Esophagus (tissue), 2 donors: ENCODE results near the gene CRYL1. TPM values are rescaled to one million over a fixed set of nuclear protein-coding genes. Genes with fewer than 3 reads are reported as not detected.
A peak's percentile ranks its signal among the peaks of the same experiment; 100 is the strongest.

ENCODE experiments used
- H3K27ac ChIP-seq, 2 donors: one replicate each; pipeline ENCODE4 v1.5.1; 2013; ENCODE audit warnings: low read depth in 2 of 2, mild to moderate bottlenecking in 2 of 2, inconsistent platforms in 1 of 2, low read length in 1 of 2, moderate library complexity in 1 of 2
- H3K27me3 ChIP-seq, 2 donors: one replicate each; pipeline ENCODE4 v1.6.1; 2013; ENCODE audit warnings: low read length in 2 of 2, control low read depth in 1 of 2, mild to moderate bottlenecking in 1 of 2; ENCODE audit not compliant: insufficient read depth in 2 of 2, control insufficient read depth in 1 of 2
- H3K36me3 ChIP-seq, 2 donors: one replicate each; pipeline ENCODE4 v1.6.1; 2013; ENCODE audit warnings: low read length in 1 of 2; ENCODE audit not compliant: control insufficient read depth in 2 of 2, insufficient read depth in 2 of 2
- H3K4me1 ChIP-seq, 2 donors: one replicate each; pipeline ENCODE4 v1.6.1; 2013; ENCODE audit warnings: low read length in 1 of 2; ENCODE audit not compliant: control insufficient read depth in 2 of 2, insufficient read depth in 2 of 2
- H3K4me3 ChIP-seq, 2 donors: one replicate each; pipeline ENCODE4 v1.5.1; 2013; ENCODE audit warnings: low read length in 2 of 2, mild to moderate bottlenecking in 2 of 2, low read depth in 1 of 2, moderate library complexity in 1 of 2
- H3K9me3 ChIP-seq, 2 donors: one replicate each; pipeline ENCODE4 v1.6.1; 2013; ENCODE audit warnings: mild to moderate bottlenecking in 2 of 2, low read depth in 1 of 2, low read length in 1 of 2, moderate library complexity in 1 of 2; ENCODE audit not compliant: control insufficient read depth in 2 of 2, insufficient read depth in 1 of 2
- WGBS, 2 donors: extraction: QIAGEN DNeasy Blood & Tissue Kit; methylation state at CpG; one replicate each; pipeline ENCODE4 v1.1.7; 2013; 5-methylcytosine and 5-hydroxymethylcytosine counted together
- polyA plus RNA-seq, 2 donors: library from polyadenylated mRNA; stranded (reverse); fragments of 200-250 nt; gene quantifications; one replicate each; pipeline ENCODE4 v1.2.3, GENCODE V29; 2013
- donor health status: healthy with polysubstance abuse.
- donor health status: Bipolar disorder and iron deficiency.

The CRYL1 gene
- polyA plus RNA-seq, 2 donors = 12.6 to 21.6 TPM

- 86% methylated on average over 8 of the region's 8 CpGs for WGBS, 2 donors
These were observed 131.5 kb downstream of the CRYL1 start for GRCh38 chr13:20394169-20394501.

GRCh38 chr13:20393273-20394168 lies 132.1 kb downstream of the CRYL1 start:
- no peak overlapping the region for H3K27ac ChIP-seq
- peaks cover 0 to 11% of the 10 kb centered on the region in 2 donors for H3K9me3 ChIP-seq
- H3K27me3 ChIP-seq = no peaks in the 10 kb centered on the region
- 96 to 97% methylated on average over 10 of the region's 10 CpGs for WGBS, 2 donors
- H3K4me3 ChIP-seq = no peak overlapping the region
- no peaks in the 10 kb centered on the region for H3K36me3 ChIP-seq
- H3K4me1 ChIP-seq = peaks cover 0 to 12% of the 10 kb centered on the region in 2 donors

More at GRCh38 chr13:20394169-20394501, 131.5 kb downstream of the CRYL1 start:
- Histone ChIP-seq H3K27ac (no peak overlapping the region), H3K36me3 (no peaks in the 10 kb centered on the region), H3K4me3 (no peak overlapping the region), H3K27me3 (no peaks in the 10 kb centered on the region), H3K9me3 (peaks cover 0 to 8% of the 10 kb centered on the region in 2 donors), H3K4me1 (peaks cover 0 to 11% of the 10 kb centered on the region in 2 donors)

GRCh38 chr13:20392530-20392929 lies 133.1 kb downstream of the CRYL1 start:
- 94 to 96% methylated on average over 4 of the region's 4 CpGs for WGBS, 2 donors
- H3K27ac ChIP-seq = peak overlapping the region in 1 of 2 donors; percentile 16
- H3K4me1 ChIP-seq = peaks cover 0 to 18% of the 10 kb centered on the region in 2 donors
- no peaks in the 10 kb centered on the region for H3K36me3 ChIP-seq
- H3K9me3 ChIP-seq = peaks cover 0 to 11% of the 10 kb centered on the region in 2 donors
- H3K4me3 ChIP-seq = no peak overlapping the region
- H3K27me3 ChIP-seq = no peaks in the 10 kb centered on the region

- H3K36me3 ChIP-seq = no peaks in the 10 kb centered on the region
- 91 to 93% methylated on average over 62 to 69 of the region's 69 CpGs for WGBS, 2 donors
These were observed 133.8 kb downstream of the CRYL1 start for GRCh38 chr13:20391597-20392452.

GRCh38 chr13:20390526-20391175 lies 135.0 kb downstream of the CRYL1 start:
- Histone ChIP-seq H3K36me3 (no peaks in the 10 kb centered on the region), H3K27ac (no peak overlapping the region), H3K4me3 (no peak overlapping the region), H3K9me3 (peaks cover 0 to 11% of the 10 kb centered on the region in 2 donors), H3K27me3 (no peaks in the 10 kb centered on the region), H3K4me1 (peaks cover 0 to 21% of the 10 kb centered on the region in 2 donors)
- WGBS, 2 donors = 81 to 90% methylated on average over 25 to 26 of the region's 26 CpGs

More at GRCh38 chr13:20391597-20392452, 133.8 kb downstream of the CRYL1 start:
- Histone ChIP-seq H3K9me3 (peaks cover 0 to 11% of the 10 kb centered on the region in 2 donors), H3K4me3 (no peak overlapping the region), H3K27ac (peak overlapping the region; percentile 13 to 50), H3K27me3 (no peaks in the 10 kb centered on the region), H3K4me1 (peaks cover 0 to 21% of the 10 kb centered on the region in 2 donors)

GRCh38 chr13:20389696-20390525 lies 135.7 kb downstream of the CRYL1 start:
- Histone ChIP-seq H3K4me3 (no peak overlapping the region), H3K9me3 (peaks cover 0 to 11% of the 10 kb centered on the region in 2 donors), H3K27me3 (no peaks in the 10 kb centered on the region), H3K27ac (no peak overlapping the region), H3K4me1 (peaks cover 0 to 18% of the 10 kb centered on the region in 2 donors), H3K36me3 (no peaks in the 10 kb centered on the region)
- 88% methylated on average over 13 of the region's 13 CpGs for WGBS, 2 donors

GRCh38 chr13:20388184-20388583 lies 137.5 kb downstream of the CRYL1 start:
- peaks cover 0 to 15% of the 10 kb centered on the region in 2 donors for H3K4me1 ChIP-seq
- H3K27ac ChIP-seq = peak overlapping the region; percentile 91 to 97
- H3K9me3 ChIP-seq = peaks cover 0 to 11% of the 10 kb centered on the region in 2 donors
- no peaks in the 10 kb centered on the region for H3K36me3 ChIP-seq
- H3K4me3 ChIP-seq = no peak overlapping the region
- no peaks in the 10 kb centered on the region for H3K27me3 ChIP-seq
- WGBS, 2 donors = 79 to 96% methylated on average over 2 of the region's 2 CpGs

- H3K27ac ChIP-seq = peak overlapping the region; percentile 91 to 94
- H3K9me3 ChIP-seq = peaks cover 0 to 4% of the 10 kb centered on the region in 2 donors
- H3K4me3 ChIP-seq = no peak overlapping the region
- 42 to 57% methylated on average over 8 of the region's 8 CpGs for WGBS, 2 donors
- H3K36me3 ChIP-seq = no peaks in the 10 kb centered on the region
- H3K4me1 ChIP-seq = peaks cover 0 to 15% of the 10 kb centered on the region in 2 donors
- no peaks in the 10 kb centered on the region for H3K27me3 ChIP-seq
These were observed 138.2 kb downstream of the CRYL1 start for GRCh38 chr13:20387441-20387971.
